NCI-H2227 treated with DMSO at 0.1 percent for 48 hours (cell line): Measurements from ENCODE around the gene ZNF584.
"Not testable (repeated sequence)": the region's sequence is repeated elsewhere in the genome, so short reads cannot be mapped to it uniquely, and the experiment has no call there.

ENCODE experiments used
- DNase-seq: peaks from one replicate; lab custom pipeline; 2025; lab: John Stamatoyannopoulos, UW

Gene ZNF584

GRCh38 chr19:58403920-58404478 lies 4.5 kb upstream of the ZNF584 start:
- DNase-seq, result not testable (repeated sequence)

- no peak for DNase-seq
Observed at GRCh38 chr19:58406818-58407657, 1.4 kb upstream of the ZNF584 start.

DNA sequence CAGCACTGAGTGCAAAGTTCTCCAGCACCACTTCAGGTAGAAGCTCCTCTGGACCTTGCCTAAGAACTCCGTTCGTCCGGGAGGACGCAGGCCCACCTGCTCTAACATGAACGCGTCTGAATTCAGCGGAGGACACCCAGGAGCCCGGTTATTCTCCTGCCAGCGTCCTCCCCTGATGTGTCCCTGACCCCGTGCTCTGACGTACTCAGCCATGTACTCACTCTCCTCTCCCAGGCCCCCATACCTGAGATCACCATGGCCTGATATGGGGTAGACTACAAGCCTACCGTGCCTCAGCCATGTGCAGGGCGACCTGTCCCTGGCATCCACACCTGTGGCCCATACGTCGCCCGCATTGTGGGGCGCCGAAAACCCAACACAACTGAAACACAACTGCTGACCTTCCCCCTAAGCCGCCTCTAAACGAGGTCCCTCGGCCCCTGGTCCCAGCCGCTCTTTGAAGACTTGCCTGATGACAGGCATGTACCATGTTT lies 744 bp upstream of the ZNF584 start:
- DNase-seq, result no peak

GRCh38 chr19:58409010-58409790 lies 751 bp downstream of the ZNF584 start:
- DNase-seq, result peak; percentile 65

GRCh38 chr19:58416604-58417003 lies 8.2 kb downstream of the ZNF584 start:
- no peak for DNase-seq

GRCh38 chr19:58417071-58417470 lies 8.6 kb downstream of the ZNF584 start:
- no peak for DNase-seq

DNA sequence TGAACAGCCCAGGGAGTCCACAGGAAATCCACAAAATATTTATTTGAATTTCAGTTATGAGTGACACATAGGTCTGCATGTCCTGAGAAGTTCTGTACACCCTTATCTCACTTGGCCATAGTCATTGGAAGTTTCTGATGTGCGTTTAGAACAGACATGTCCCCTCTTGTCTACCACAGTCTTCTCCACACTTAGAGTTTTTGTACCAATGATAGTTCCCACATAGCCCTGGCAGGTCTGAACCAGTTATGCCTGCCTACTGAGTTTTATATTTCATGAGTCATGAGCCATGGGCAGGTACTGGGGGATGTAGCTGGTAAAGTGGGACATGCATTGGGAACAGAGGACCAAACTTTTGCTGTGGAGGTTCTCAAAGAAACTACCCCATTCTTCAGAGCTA lies 20.2 kb downstream of the ZNF584 start:
- no peak for DNase-seq

DNA sequence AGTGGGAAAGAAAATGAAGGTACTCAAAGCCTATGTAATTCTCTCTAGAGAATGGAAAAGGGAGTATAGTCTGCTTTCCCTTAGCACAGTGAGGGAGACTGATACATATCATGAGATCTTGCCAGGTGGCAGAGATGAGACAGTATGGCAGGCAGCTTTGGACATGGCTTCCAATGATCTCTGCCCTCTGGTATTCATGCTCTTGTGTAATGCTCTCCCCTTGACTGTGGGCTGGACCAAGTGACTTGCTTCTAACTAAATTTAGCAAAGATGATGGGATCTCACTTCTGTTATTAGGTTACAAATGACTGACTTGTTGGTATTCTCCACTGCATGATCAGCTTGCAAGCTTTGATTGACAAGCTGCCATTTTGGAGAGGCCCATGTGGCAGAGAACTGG lies 21.3 kb downstream of the ZNF584 start:
- DNase-seq, result no peak

- no peak for DNase-seq
Observed at GRCh38 chr19:58434217-58434616, 25.8 kb downstream of the ZNF584 start.

- DNase-seq, result peak; percentile 91
Observed at GRCh38 chr19:58439576-58440554, 31.4 kb downstream of the ZNF584 start, which contains the start of gene ZNF132. TSS of gene ZNF132 (minus strand) at chr19:58440153. CDS start at chr19:58439821, 332 bp downstream.

DNA sequence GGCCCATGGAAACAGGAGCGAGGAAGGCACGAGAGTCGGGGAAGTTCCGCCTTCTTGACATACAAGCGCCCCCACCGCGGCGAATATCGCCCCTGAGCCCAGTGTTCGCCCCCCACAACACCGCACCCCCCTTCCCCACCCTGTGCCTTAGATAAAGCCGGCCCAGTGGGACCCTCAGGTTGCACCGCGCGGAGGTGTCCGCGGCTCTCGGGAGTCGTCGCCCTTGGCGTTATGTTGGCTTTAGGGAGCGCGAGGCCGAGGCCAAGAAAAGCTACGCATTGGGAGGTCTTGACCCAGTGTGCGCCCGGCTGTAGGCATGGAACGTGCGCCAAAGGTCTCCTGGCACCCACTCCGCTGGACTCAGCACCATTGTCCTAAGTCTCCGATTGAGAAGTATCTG lies 32.1 kb downstream of the ZNF584 start:
- DNase-seq, result no peak

GRCh38 chr19:58442986-58443385 lies 34.5 kb downstream of the ZNF584 start:
- not testable (repeated sequence) for DNase-seq

DNA sequence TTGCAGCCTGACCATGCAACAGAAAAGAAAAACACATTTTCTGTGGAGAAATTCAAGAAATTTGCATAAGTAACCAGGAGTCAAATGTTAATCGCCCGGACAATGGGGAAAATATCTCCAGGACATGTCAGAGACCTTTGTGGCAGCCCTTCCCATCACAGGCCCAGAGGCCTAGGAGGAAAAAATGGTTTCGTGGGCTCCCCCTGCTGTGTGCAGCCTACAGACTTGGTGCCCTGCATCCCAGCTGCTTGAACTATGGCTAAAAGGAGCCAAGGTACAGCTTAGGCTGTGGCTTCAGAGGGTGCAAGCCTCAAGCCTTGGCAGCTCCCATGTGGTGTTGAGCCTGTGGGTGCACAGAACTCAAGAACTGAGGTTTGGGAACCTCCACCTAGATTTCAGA lies 40.4 kb downstream of the ZNF584 start:
- not testable (repeated sequence) for DNase-seq

- DNase-seq, result not testable (repeated sequence)
Observed at GRCh38 chr19:58449980-58450379, 41.5 kb downstream of the ZNF584 start.

GRCh38 chr19:58450856-58451357 lies 42.5 kb downstream of the ZNF584 start:
- peak; percentile 80 for DNase-seq

DNA sequence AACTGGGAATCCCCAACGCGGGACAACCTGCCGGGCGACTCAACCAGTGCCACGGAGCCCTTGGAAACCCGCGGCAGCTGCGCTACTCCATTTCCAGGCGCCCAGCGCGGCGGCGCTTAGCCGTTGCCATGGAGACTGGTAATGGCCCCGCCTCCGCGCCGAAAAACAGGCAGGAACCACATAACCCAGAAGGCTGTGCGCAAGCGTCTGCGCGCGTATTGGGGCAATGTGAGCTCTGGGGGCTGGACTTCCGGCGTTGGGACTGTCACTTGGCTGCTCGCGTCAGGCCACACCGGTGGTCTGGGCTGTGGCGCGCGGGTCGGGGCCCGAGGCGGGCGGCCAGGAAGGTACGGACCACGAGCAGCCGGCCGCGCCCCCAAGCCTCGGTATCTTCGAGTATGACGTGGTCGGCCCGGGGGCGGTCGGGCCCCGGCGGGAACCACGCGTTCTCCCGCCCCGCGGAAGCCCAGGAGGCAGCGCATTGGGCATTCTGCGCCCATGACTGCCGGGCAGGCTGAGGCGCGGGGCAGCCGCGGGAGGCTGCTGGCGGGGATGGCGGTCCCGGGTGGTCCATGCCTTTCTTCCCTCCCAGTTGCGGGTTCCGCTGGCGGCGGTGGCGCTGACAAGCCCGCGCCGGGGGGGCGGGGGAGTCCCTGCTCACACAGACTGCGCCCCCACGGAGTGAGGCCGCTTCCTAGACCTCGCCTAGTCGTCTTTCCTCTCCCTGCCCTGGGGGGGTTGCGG lies 43.1 kb downstream of the ZNF584 start, which contains the start of gene ZNF324B:
Gene ZNF324B (plus strand): TSS at position 265 of the 744 bp plus-strand sequence. CDS start 2,080 bp downstream, outside the sequence.
- DNase-seq, result peak; percentile 100

GRCh38 chr19:58453743-58454142 lies 45.3 kb downstream of the ZNF584 start:
- DNase-seq, result no peak

DNA sequence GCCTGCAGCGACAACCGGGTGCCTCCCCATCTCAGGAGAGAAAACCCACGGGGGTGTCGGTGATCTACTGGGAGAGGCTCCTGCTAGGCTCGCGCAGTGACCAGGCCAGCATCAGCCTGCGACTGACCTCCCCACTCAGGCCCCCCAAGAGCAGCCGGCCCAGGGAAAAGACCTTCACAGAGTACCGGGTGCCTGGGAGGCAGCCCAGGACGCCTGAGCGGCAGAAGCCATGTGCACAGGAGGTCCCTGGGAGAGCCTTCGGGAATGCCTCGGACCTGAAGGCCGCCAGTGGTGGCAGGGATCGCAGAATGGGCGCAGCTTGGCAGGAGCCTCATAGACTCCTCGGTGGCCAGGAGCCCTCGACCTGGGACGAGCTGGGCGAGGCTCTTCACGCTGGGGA lies 46.9 kb downstream of the ZNF584 start:
- no peak for DNase-seq

DNA sequence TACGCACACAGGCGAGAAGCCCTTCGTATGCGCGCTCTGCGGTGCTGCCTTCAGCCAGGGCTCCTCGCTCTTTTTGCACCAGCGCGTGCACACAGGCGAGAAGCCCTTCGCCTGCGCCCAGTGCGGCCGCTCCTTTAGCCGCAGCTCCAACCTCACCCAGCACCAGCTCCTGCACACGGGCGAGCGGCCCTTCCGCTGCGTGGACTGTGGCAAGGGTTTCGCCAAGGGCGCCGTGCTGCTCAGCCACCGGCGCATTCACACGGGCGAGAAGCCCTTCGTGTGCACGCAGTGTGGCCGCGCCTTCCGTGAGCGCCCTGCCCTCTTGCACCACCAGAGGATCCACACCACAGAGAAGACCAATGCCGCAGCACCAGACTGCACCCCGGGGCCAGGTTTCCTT lies 47.7 kb downstream of the ZNF584 start:
- DNase-seq, result no peak

DNA sequence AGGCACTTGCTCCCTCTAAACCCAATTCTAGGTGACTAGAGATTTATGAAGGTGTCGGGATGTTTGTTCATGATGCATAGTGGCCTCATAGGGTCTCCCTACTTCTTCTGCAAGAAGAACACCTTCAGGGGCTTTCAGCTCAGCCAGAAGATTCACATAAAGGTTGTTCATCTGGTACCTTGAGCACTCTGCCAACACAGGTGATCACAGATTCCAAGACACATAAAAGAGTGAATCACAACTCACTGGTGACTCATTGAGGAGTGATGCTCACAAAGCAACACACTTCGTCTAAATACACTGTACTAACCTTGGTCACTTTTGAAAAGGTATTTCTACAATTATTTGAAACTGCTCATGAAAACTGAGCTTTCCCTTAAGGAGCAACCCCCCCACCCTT lies 51.6 kb downstream of the ZNF584 start:
- no peak for DNase-seq
